H1 (cell line): ENCODE data around the gene BOK. TPM values are rescaled to one million over a fixed set of nuclear protein-coding genes. Genes with fewer than 3 reads are reported as not detected.

Experiments
- CTCF ChIA-PET: fragments of 300-600 bp; sonication (Branson Sonifier 250); formaldehyde crosslinking; loops from one replicate; lab custom pipeline; 2021; ENCODE audit not compliant: partially characterized antibody; lab: Charles Lee
- POLR2A ChIA-PET: fragments of 300-600 bp; sonication (Branson Sonifier 250); formaldehyde crosslinking; loops from one replicate; lab custom pipeline; 2021; ENCODE audit warnings: inconsistent platforms; ENCODE audit not compliant: partially characterized antibody; lab: Charles Lee
- DNase-seq, 2 experiments: peaks; one replicate each; pipeline versions ENCODE4 v3.0.0 to v3.0.0-alpha.2; 2010 to 2022; ENCODE audit warnings: low spot score in 2 of 2, low read depth in 1 of 2, mixed read lengths in 1 of 2
- FAIRE-seq: peaks from 2 replicates; lab custom pipeline; 2011; peaks lifted over from hg19 to GRCh38; lab: Jason Lieb, UNC
- H2AFZ ChIP-seq: 2 replicates; pipeline ENCODE4 v1.8.1; 2012; ENCODE audit warnings: low read length, inconsistent platforms
- H2AK5ac ChIP-seq: 2 replicates; pipeline ENCODE4 v1.6.1; 2013; ENCODE audit warnings: low read depth, low read length
- H2BK120ac ChIP-seq: replicated peaks from 2 replicates; pipeline ENCODE3; 2013; ENCODE audit warnings: low read depth, low read length, inconsistent platforms
- H2BK12ac ChIP-seq: 2 replicates; pipeline ENCODE4 v1.6.1; 2013; ENCODE audit warnings: low read depth, low read length
- H2BK15ac ChIP-seq: 2 replicates; pipeline ENCODE4 v1.6.1; 2013; ENCODE audit warnings: low read length
- H2BK20ac ChIP-seq: 2 replicates; pipeline ENCODE4 v1.6.1; 2013; ENCODE audit warnings: low read length
- H2BK5ac ChIP-seq: 2 replicates; pipeline ENCODE4 v1.6.1; 2013; ENCODE audit warnings: low read depth, low read length
- H3K14ac ChIP-seq: 2 replicates; pipeline ENCODE4 v1.6.1; 2013; ENCODE audit warnings: inconsistent platforms; ENCODE audit not compliant: insufficient read length
- H3K18ac ChIP-seq: 2 replicates; pipeline ENCODE4 v1.6.1; 2013; ENCODE audit warnings: low read length; ENCODE audit errors: extremely low read depth
- H3K23ac ChIP-seq: 2 replicates; pipeline ENCODE4 v1.6.1; 2013; ENCODE audit warnings: inconsistent platforms; ENCODE audit not compliant: insufficient read length
- H3K23me2 ChIP-seq: 2 replicates; pipeline ENCODE4 v1.6.1; 2013; ENCODE audit warnings: low read depth, low read length
- H3K27ac ChIP-seq: 2 replicates; pipeline ENCODE4 v1.6.1; 2011; ENCODE audit warnings: low read depth, low read length, inconsistent platforms
- H3K27me3 ChIP-seq, 4 experiments: replicated peaks in 1 of 4; 1 replicate in 1 of 4; 2 replicates in 3 of 4; pipeline versions ENCODE4 v1.6.1 to v1.8.1; 2011 to 2013; ENCODE audit warnings: low read length in 3 of 4, mild to moderate bottlenecking in 3 of 4, inconsistent platforms in 2 of 4, mixed read lengths in 2 of 4, moderate library complexity in 1 of 4; ENCODE audit not compliant: control insufficient read depth in 3 of 4, insufficient read depth in 3 of 4; ENCODE audit errors: extremely low read depth in 1 of 4
- H3K36me3 ChIP-seq, 4 experiments: 2 replicates each; pipeline versions ENCODE4 v1.6.1 to v1.8.1; 2011 to 2013; ENCODE audit warnings: mild to moderate bottlenecking in 4 of 4, low read length in 3 of 4, moderate library complexity in 2 of 4, control low read depth in 1 of 4, inconsistent platforms in 1 of 4; ENCODE audit not compliant: insufficient read depth in 4 of 4, control insufficient read depth in 2 of 4
- H3K4ac ChIP-seq: replicated peaks from 2 replicates; pipeline ENCODE3; 2013; ENCODE audit warnings: low read length, low read depth, mixed read lengths, inconsistent platforms; ENCODE audit not compliant: insufficient read length
- H3K4me1 ChIP-seq, 4 experiments: replicated peaks in 1 of 4; 1 replicate in 1 of 4; 2 replicates in 3 of 4; pipeline versions ENCODE4 v1.6.1 to v1.8.1; 2011 to 2013; ENCODE audit warnings: low read length in 3 of 4, inconsistent platforms in 2 of 4, mixed read lengths in 1 of 4; ENCODE audit not compliant: insufficient read depth in 4 of 4, control insufficient read depth in 3 of 4
- H3K4me2 ChIP-seq, 2 experiments: 2 replicates each; pipeline versions ENCODE4 v1.6.1 to v1.8.1; 2011 to 2013; ENCODE audit warnings: low read depth in 2 of 2, low read length in 2 of 2, control low read depth in 1 of 2, inconsistent platforms in 1 of 2, mild to moderate bottlenecking in 1 of 2; ENCODE audit not compliant: insufficient read depth in 1 of 2
- H3K4me3 ChIP-seq, 4 experiments: fragments of 200-600, 300-600 bp in 1 of 4; sonication (generic), shearing (Covaris generic), sonication (Bioruptor Twin) in 1 of 4; 2 replicates each; pipeline versions ENCODE4 v1.5.1 to v1.8.1; 2011 to 2016; ENCODE audit warnings: low read length in 4 of 4, low read depth in 3 of 4, control low read depth in 2 of 4, inconsistent platforms in 2 of 4, mild to moderate bottlenecking in 2 of 4, mixed read lengths in 1 of 4, moderate library complexity in 1 of 4; ENCODE audit not compliant: insufficient read depth in 2 of 4; ENCODE audit errors: extremely low read depth in 1 of 4
- H3K56ac ChIP-seq: replicated peaks from 2 replicates; pipeline ENCODE3; 2013; ENCODE audit warnings: low read depth, mild to moderate bottlenecking, mixed read lengths, low read length, inconsistent platforms; ENCODE audit not compliant: insufficient read length
- H3K79me1 ChIP-seq: 2 replicates; pipeline ENCODE4 v1.6.1; 2013; ENCODE audit warnings: low read depth, low read length, control low read depth
- H3K79me2 ChIP-seq, 2 experiments: 2 replicates each; pipeline versions ENCODE4 v1.6.1 to v1.8.1; 2012 to 2013; ENCODE audit warnings: low read length in 2 of 2, mild to moderate bottlenecking in 2 of 2, inconsistent platforms in 1 of 2; ENCODE audit not compliant: insufficient read depth in 2 of 2, control insufficient read depth in 1 of 2
- H3K9ac ChIP-seq, 4 experiments: replicated peaks in 1 of 4; 1 replicate in 1 of 4; 2 replicates in 3 of 4; pipeline versions ENCODE4 v1.6.1 to v1.8.1; 2011 to 2013; ENCODE audit warnings: low read depth in 3 of 4, low read length in 3 of 4, control low read depth in 2 of 4, mild to moderate bottlenecking in 2 of 4, moderate library complexity in 2 of 4, inconsistent platforms in 1 of 4; ENCODE audit errors: extremely low read depth in 1 of 4
- H3K9me3 ChIP-seq, 2 experiments: 2 replicates each; pipeline versions ENCODE4 v1.6.1 to v1.8.1; 2012 to 2013; ENCODE audit warnings: mild to moderate bottlenecking in 2 of 2, moderate library complexity in 2 of 2, control low read depth in 1 of 2, inconsistent platforms in 1 of 2, low read depth in 1 of 2, low read length in 1 of 2, mixed read lengths in 1 of 2; ENCODE audit not compliant: insufficient read depth in 2 of 2
- H4K20me1 ChIP-seq, 2 experiments: replicated peaks in 1 of 2; 2 replicates each; pipeline versions ENCODE3 to v1.8.1; 2011 to 2013; ENCODE audit warnings: inconsistent platforms in 2 of 2, low read length in 2 of 2, mild to moderate bottlenecking in 1 of 2; ENCODE audit not compliant: insufficient read depth in 2 of 2, control insufficient read depth in 1 of 2
- H4K5ac ChIP-seq: 2 replicates; pipeline ENCODE4 v1.6.1; 2013; ENCODE audit warnings: low read length, low read depth, mixed read lengths, inconsistent platforms; ENCODE audit not compliant: insufficient read length
- H4K8ac ChIP-seq: 2 replicates; pipeline ENCODE4 v1.8.0; 2013; ENCODE audit warnings: mild to moderate bottlenecking, moderate library complexity, low read length, inconsistent platforms; ENCODE audit not compliant: insufficient read depth; ENCODE audit errors: extremely low read depth
- H4K91ac ChIP-seq: replicated peaks from 2 replicates; pipeline ENCODE3; 2013; ENCODE audit warnings: low read length, mixed read lengths, inconsistent platforms; ENCODE audit not compliant: insufficient read length
- ATF2 ChIP-seq: IDR thresholded peaks from 2 replicates; pipeline ENCODE4 v1.6.1; 2012; ENCODE audit warnings: low read length, inconsistent platforms
- CEBPB ChIP-seq: IDR thresholded peaks from 2 replicates; pipeline ENCODE4 v1.6.1; 2012; ENCODE audit warnings: low read depth, low read length
- CTCF ChIP-seq, 3 experiments: IDR thresholded peaks; 1 replicate in 2 of 3; 2 replicates in 1 of 3; pipeline versions ENCODE4 v1.5.1 to v1.6.1; 2011; ENCODE audit warnings: low read length in 3 of 3, mild to moderate bottlenecking in 3 of 3, inconsistent platforms in 2 of 3, low read depth in 1 of 3, moderate library complexity in 1 of 3; ENCODE audit not compliant: insufficient read depth in 1 of 3; ENCODE audit errors: control extremely low read depth in 1 of 3
- JUN ChIP-seq: IDR thresholded peaks from 2 replicates; pipeline ENCODE4 v1.6.1; 2011; ENCODE audit warnings: low read depth, mild to moderate bottlenecking, improper control_type of control experiment, low read length
- PHF8 ChIP-seq: fragments of 200-600 bp; sonication (generic); conservative IDR thresholded peaks from 2 replicates; pipeline ENCODE4 v1.7.1; 2012; ENCODE audit warnings: low read depth, mild to moderate bottlenecking, inconsistent platforms, low read length, moderate library complexity
- RBBP5 ChIP-seq: IDR thresholded peaks from 2 replicates; pipeline ENCODE4 v1.7.1; 2012; ENCODE audit warnings: low read depth, mild to moderate bottlenecking, inconsistent platforms, low read length, moderate library complexity, borderline replicate concordance
- RFX5 ChIP-seq: IDR thresholded peaks from 2 replicates; pipeline ENCODE4 v1.6.1; 2011; ENCODE audit warnings: low read depth, low read length, improper control_type of control experiment, borderline replicate concordance
- SIN3A ChIP-seq, 2 experiments: IDR thresholded peaks in 1 of 2; conservative IDR thresholded peaks in 1 of 2; 2 replicates each; pipeline ENCODE4 v1.6.1; 2011 to 2012; ENCODE audit warnings: low read length in 2 of 2, improper control_type of control experiment in 1 of 2, low read depth in 1 of 2, mild to moderate bottlenecking in 1 of 2
- WGBS, 2 experiments: shearing (Covaris generic) in 1 of 2; methylation state at CpG; one replicate each; pipeline versions ENCODE4 v1.1.6 to v1.1.7; 2013 to 2015; ENCODE audit warnings: low lambda C conversion rate in 2 of 2, mixed read lengths in 2 of 2, inconsistent platforms in 1 of 2, low coverage in 1 of 2, missing lambda C conversion rate in 1 of 2; ENCODE audit not compliant: insufficient replicate concordance in 2 of 2, insufficient coverage in 1 of 2, insufficient read length in 1 of 2; ENCODE audit errors: extremely low coverage in 1 of 2, missing lambda C conversion rate in 1 of 2; 5-methylcytosine and 5-hydroxymethylcytosine counted together
- polyA plus RNA-seq, 7 experiments: library from polyadenylated mRNA; depleted of rRNA in 3 of 7; stranded (reverse) in 5 of 7; unstranded in 2 of 7; fragments of >200 nt in 5 of 7; fragments of 200-250 nt in 2 of 7; gene quantifications; 1 replicate in 5 of 7; 2 replicates in 1 of 7; 4 replicates in 1 of 7; pipeline versions ENCODE4 v1.2.1 to v1.2.3, GENCODE V29; 2011 to 2013; ENCODE audit warnings: missing spikeins in 2 of 7, mixed read lengths in 2 of 7
- total RNA-seq: library from RNA; stranded (reverse); fragmentation: NEBNext Ultra II Directional; extraction: Animal tissue kit (Norgen Biotek cat#: 25700); gene quantifications from 2 replicates; pipeline ENCODE4 v1.2.1, GENCODE V29; 2021

Gene BOK
- total and polyA plus RNA-seq, 2 of the 8 experiments (the other 6 are each of a cell fraction or from before 2014, with no cell fraction given), result 33.7 to 37.6 TPM

GRCh38 chr2:241618296-241618805, 59.8 kb downstream of the BOK start:
- H3K23me2 ChIP-seq, result peaks cover 4% of the 10 kb centered on the region; the same call in 1 of the 2 replicates
- H2BK15ac ChIP-seq, result no peak overlapping the region
- no peak overlapping the region for H3K56ac ChIP-seq
- WGBS, 2 experiments, result 90% methylated on average over 5 of the region's 5 CpGs; no CpG with 5 or more reads in 1 of the 2 experiments
- peaks cover 0 to 6% (median 2%) of the 10 kb centered on the region in 4 experiments; a peak in 5 of 7 replicates for H3K4me1 ChIP-seq
- H3K36me3 ChIP-seq, result no peaks in the 10 kb centered on the region
- H3K23ac ChIP-seq, result no peak overlapping the region
- H4K91ac ChIP-seq, result no peak overlapping the region
- H2BK20ac ChIP-seq, result no peak overlapping the region
- H4K20me1 ChIP-seq, result peaks cover 0 to 6% of the 10 kb centered on the region in 2 experiments
- no peak overlapping the region for H3K4ac ChIP-seq
- H4K8ac ChIP-seq, result no peak overlapping the region
- H3K18ac ChIP-seq, result no peak overlapping the region
- no peaks in the 10 kb centered on the region for H3K27me3 ChIP-seq
- H3K9me3 ChIP-seq, result no peaks in the 10 kb centered on the region
- H2AFZ ChIP-seq, result no peak overlapping the region
- ChIA-PET CTCF (interaction anchor here (0.6 to 1.4 kb wide), 5 partner anchors 12 to 104 kb away, joined by 3 to 4 read pairs (median 3); no protein-coding TSS in a partner anchor), POLR2A (interaction anchor here (1.5 to 2.3 kb wide), 2 partner anchors 11 to 19 kb away, joined by 5 to 7 read pairs; partner anchors contain the start of genes ATG4B and THAP4)
- DNase-seq (no peak), FAIRE-seq (no peak)
- H2BK120ac ChIP-seq, result no peak overlapping the region
- no peak overlapping the region for H3K9ac ChIP-seq
- H2AK5ac ChIP-seq, result no peak overlapping the region
- H2BK5ac ChIP-seq, result no peak overlapping the region
- H3K79me2 ChIP-seq, result peaks cover 2 to 22% of the 10 kb centered on the region in 2 experiments; a peak in 2 of 4 replicates
- H3K4me3 ChIP-seq, result no peak overlapping the region
- no peak overlapping the region for H3K14ac ChIP-seq
- no peak overlapping the region for H2BK12ac ChIP-seq
- peaks cover 9% of the 10 kb centered on the region; the same call in 1 of the 2 replicates for H3K79me1 ChIP-seq
- no peak overlapping the region for H3K27ac ChIP-seq
- no peak overlapping the region for H4K5ac ChIP-seq
- H3K4me2 ChIP-seq, result no peak overlapping the region; a peak in 1 of 4 replicates
- TF ChIP-seq JUN (no peak), ATF2 (no peak), CEBPB (no peak), RBBP5 (no peak), RFX5 (no peak), SIN3A (conservative IDR thresholded peaks at IDR 0.05 in 1 of 2, IDR thresholded peaks at IDR 0.05 in 1 of 2; ENCODE audit: low read depth in 1 of 2, low read length in 2 of 2) (no peak), CTCF (IDR thresholded peaks at IDR 0.05; ENCODE audit: control extremely low read depth in 1 of 3, insufficient read depth in 1 of 3, low read depth in 1 of 3, low read length in 3 of 3) (no peak), PHF8 (no peak)
